ENCODE results near the gene NAV2.

DNA sequence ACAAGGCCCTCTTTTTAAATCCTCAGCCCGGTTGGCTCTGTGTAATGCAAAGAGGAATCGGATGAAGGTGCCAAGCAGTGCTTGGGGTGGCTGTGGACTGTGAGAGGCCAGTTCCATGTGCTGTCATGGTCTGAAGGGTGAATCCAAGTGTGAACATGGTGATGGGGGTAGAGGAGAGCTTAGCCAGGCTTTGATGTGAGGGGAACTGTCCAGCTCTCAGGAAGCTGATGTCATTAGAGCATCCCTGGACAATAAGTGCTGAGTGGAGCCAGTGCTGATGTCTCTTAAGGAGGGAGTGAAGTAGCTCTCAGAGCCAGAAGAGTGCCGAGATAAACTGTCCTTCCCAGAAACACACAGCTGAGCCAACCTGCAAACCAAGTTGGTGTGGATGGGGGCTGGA is 53.6 kb downstream of the NAV2 start:
- no peak for TF ChIP-seq EZH2 (IDR thresholded peaks at IDR 0.05; ENCODE audit: low read length)
- TF ChIP-seq, protein P1, sequence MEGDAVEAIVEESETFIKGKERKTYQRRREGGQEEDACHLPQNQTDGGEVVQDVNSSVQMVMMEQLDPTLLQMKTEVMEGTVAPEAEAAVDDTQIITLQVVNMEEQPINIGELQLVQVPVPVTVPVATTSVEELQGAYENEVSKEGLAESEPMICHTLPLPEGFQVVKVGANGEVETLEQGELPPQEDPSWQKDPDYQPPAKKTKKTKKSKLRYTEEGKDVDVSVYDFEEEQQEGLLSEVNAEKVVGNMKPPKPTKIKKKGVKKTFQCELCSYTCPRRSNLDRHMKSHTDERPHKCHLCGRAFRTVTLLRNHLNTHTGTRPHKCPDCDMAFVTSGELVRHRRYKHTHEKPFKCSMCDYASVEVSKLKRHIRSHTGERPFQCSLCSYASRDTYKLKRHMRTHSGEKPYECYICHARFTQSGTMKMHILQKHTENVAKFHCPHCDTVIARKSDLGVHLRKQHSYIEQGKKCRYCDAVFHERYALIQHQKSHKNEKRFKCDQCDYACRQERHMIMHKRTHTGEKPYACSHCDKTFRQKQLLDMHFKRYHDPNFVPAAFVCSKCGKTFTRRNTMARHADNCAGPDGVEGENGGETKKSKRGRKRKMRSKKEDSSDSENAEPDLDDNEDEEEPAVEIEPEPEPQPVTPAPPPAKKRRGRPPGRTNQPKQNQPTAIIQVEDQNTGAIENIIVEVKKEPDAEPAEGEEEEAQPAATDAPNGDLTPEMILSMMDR (optimal IDR thresholded peaks at IDR 0.05 in 1 of 3, IDR thresholded peaks at IDR 0.05 in 1 of 3, conservative IDR thresholded peaks at IDR 0.05 in 1 of 3; ENCODE audit: extremely low read depth in 1 of 3, insufficient read depth in 2 of 3, low read length in 3 of 3): no peak
